KBM-7 (cell line): ENCODE measurements around the gene OPN1LW.
"Not testable (repeated sequence)": the region's sequence is repeated elsewhere in the genome, so short reads cannot be mapped to it uniquely, and the experiment has no call there.

Experiments used
- DNase-seq: peaks from one replicate; pipeline ENCODE4 v3.0.0-alpha.2; 2015
- in situ Hi-C: fragments of 300-500 bp; cut with MboI; formaldehyde crosslinking; loops from 2 replicates; pipeline ENCODE4 v1.14.3; 2020; ENCODE audit warnings: low sequenced_read_pairs, low pct_unique_long_range_greater_than_20kb, mixed read lengths

The OPN1LW gene

GRCh38 chrX:154192846-154193245, 48.8 kb downstream of the OPN1LW start:
- in situ Hi-C loops, DNase-seq: not testable (repeated sequence)

DNA sequence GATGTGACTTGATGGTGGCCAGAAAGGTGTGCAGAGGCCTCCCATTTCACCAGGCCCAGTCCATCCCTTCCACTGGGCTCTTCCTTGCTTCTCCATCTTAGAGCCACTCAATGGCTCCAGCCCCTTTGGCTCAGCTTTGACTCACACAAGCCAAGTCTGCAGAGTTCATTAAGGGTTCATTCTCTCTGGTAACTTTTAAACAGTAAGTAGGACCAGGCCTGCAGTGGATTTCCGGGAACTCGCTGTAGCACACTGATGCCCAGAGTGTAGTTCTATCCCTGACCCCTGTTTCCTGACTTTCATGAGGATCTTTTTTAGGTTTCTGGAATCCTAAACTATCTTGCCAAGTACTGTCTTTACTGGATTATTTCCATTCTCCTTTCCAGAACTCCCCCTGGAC, 50.3 kb downstream of the OPN1LW start:
- DNase-seq, in situ Hi-C loops: not testable (repeated sequence)

GRCh38 chrX:154196466-154196865, 52.4 kb downstream of the OPN1LW start:
- DNase-seq, in situ Hi-C loops: not testable (repeated sequence)
